ENCODE data around the gene ACBD7.

Gene ACBD7

DNA sequence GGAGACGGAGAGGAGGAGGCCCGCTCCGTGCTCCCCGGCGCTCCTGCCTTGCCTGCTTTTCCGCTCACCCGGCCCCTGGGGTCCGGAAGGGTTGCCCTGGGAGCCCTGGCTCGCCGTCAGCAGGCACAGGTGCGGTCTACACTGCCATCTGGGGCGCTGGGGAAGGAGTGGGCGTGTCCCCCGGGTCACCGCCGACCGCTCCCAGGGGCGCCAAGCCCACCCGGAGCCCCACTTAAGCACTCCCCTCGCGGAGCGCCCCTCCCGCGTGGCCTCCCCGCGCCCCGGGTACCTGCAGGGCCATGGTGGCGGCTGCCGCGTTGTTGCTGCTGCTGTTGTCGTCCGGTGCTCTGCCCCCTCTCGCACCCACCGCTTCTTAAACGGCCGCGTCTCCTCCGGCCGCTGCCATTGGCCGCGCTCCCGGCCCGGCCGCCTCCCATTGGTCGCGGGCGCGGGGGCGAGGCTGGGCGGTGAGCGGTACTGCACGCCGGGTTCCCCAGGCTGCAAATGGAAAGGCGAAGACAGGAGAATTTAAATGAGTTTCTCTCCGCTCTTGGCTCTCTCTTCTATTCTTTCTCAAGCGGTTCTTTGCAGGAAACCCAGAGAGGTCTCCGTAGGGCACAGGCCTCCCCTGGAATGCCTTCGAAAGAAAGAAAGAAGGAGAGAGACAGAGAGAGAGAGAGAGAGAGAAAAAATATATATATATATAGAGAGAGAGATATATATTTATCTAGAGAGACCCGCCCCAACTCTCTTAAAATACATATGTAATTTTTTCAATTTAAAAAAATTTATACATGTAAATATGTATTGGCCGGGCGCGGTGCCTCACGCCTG, at the start of gene ACBD7:
TSS of gene ACBD7 (minus strand) at position 349 of the 834 bp plus-strand sequence. CDS start at position 301, 48 bp downstream.
- DNase-seq, result peak; percentile 81

DNA sequence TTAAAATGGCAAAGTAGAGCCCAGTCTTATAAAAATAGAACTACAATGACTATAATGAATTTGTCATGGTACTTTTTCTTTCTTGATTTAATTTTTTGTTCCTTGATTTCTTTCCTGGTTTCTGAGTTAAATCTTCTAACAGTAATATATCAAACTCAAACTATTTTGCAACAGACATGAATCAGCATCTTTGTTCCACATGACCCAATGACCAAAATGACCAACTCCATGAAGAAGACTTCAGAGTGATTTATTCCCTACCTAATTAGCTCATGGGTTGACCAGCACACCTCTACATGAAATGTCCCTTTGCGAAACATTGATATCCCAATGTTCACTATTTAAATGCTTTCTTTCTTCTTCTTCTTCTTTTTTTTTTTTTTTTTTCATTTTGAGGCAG, 49.1 kb upstream of the ACBD7 start:
- DNase-seq, result no peak

DNA sequence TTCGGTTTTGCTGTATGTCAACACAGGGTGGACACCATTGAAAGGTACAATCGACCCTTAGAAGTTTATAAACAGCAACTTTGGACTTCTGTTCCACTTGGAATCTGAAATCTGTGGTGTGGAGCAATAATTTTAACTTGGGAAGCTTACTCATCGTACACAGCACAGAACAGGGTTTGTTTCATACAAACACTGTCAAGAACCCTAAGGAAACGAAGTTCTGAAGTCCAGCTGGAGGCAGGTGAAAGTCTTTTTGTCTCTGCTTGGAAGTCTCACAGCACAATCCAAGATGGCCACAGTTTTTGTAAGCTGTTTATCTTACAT, 48.4 kb upstream of the ACBD7 start:
- DNase-seq, result no peak

DNA sequence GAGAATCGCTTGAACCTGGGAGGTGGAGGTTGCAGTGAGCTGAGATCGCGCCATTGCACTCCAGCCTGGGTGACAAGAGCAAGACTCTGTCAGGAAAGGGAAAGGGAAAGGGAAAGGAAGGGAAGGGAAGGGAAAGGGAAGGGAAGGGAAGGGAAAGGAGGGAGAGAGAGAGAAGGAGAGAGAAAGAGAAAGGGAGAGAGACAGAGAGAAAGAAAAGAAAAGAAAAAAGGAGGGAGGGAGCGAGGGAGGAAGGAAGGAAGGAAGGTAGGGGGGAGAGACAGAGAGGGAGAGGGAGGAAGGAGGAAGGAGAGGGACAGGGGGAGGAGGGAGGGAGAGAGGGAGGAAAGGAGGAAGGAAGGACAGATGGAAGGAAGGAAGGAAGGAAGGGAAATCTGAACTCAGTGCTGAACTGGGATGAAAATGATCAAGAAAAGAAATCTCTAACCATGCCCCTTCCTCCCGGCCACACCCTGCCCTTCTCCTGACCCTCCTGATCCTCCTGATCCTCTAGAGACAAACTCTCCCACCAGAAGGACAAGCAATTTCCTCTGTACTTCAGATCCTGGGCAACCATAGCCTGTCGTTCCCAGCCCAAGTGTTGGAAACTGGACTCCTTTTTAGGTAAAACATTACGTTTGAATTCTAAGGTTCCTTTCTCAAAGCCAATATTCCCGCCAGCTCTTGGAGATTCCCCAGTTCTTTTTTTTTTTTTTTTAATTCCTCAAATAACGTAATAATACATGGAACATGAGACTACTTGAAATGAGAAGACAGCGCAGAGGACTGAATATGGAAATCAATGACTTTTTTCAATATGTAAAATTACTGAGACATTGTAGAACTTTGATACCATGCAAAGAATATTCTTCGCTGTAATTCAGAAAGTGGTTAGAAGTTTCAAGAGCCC, 47.8 kb upstream of the ACBD7 start:
- no peak for DNase-seq

DNA sequence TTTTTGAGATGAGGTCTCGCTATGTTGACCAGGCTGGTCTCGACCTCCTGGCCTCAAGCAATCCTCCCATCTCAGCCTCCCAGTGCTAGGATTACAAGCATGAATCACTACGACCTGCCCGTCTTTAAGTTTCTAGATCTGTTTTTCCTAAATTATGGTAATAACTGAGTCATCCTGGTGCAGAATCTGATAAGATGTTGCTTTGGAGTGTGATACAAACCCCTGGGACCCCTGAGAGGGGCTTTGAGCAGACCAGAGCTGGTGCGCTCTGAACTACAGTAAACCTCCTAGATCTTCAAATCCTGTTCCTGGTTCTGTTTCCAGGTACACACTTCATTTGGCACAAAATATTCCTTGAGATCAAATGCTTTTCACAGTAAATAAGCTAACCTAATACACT, 42.8 kb upstream of the ACBD7 start:
- no peak for DNase-seq

DNA sequence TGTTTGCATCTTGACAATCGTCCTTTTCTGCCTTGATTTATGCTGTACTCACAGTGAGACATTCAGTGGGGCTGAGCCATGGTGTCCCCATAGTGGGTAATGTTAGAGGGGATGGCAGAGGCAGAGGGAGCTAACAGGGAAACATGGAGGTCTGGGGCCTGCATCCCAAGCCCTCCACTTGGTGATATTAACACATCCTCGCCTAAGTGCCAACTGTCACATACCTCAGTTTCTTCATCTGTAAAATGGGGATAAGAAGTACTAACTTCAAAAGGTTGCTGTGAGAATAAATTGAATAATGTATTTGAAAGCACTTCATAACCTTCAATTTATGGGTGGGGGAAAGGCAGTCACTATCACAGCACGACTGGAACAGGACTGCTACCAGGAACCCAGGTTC, 36.3 kb upstream of the ACBD7 start:
- no peak for DNase-seq

DNA sequence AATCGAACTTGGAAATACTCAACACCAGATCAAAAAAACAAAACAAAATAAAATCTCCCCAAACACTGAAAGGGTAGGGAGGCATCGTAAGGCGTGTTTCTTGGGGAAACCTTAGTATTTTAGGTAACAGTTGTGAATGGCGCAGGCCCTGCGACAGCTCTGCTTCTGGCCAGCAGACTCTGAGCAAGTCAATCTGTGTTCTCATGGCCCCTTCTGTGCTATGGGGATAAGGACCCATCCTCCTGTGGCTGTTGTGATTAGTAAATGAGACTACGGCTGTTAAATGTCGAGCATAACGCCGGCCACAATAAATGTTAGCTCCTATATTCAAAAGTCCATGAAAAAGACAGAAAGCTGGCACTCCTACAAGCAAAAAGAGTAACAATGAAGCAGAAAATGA, 35.6 kb upstream of the ACBD7 start:
- DNase-seq, result no peak

DNA sequence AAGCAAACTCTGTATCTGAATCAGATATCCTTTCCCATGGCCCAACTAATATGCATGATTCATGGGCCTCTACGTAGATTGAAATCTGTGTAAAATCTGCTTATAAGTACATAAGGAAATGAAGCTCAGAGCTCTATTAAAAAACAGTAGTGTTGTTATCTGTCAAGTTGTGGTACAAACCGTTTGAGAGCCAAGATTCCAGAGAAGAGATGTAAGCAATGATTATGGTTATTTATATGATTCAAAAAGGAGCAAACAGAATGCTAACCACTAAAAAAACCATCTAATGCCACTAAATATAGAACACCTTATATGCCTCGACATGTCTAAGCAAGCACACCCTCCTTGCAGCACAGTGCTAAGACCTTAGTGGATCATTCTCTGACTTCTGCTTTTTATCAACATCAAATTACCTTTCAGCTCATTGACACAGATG, 35.2 kb upstream of the ACBD7 start:
- DNase-seq, result no peak

DNA sequence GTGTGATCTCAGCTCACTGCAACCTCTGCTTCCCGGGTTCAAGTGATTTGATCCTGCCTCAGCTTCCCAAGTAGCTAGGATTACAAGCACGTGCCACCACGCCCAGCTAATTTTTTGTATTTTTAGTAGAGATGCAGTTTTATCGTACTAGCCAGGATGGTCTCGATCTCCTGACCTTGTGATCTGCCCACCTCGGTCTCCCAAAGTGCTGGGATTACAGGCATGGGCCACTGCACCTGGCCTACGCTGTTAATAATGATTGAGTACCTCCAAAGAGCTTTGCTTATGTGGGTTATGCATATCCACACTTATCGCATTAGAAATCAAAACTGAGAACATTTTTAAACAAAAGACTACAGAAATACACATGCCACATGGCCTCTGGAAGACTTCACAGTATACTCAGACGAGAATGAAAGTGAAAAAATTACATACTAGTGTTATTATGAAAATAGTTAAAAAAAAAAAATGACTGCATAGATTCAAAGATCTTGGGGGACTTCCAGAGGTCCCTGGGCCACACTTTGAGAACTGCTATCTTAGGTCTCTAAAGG, 34.0 kb upstream of the ACBD7 start:
- DNase-seq, result no peak

DNA sequence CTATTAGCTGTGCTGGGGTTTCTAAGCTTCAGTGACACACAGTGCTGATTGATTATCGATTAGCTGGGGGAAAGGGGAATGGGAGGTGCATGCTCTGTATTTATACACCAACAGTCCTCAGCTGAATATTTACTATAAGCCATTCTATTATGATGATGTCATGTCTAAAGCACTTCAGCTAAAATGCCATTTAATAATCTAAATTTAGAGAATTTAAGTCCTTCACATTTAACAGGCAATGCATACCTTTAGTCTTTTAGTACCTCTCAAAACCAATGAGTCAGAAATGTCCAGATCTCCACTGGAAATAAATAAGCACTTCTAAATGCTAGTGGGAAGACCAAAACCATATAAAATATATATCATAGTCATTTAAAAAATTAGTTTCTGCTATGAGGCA, 33.1 kb upstream of the ACBD7 start:
- no peak for DNase-seq

DNA sequence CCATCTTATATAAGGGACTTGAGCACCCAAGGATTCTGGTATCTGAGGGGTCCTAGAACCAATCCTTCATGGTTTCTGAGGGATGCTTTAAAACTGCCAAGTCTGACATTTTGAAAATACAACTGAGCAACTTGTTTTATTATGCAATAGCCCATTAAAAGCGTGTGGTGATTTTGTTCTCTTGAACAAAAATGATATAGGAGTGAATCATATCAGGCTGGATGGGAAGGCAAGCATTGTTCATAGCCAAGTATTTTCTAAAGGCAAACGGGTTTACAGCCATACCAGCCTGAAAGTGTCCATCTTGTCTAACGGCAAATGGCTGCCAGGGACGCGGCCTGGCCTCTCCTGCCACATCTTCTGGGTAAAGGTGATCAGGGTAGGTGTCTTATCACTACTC, 31.9 kb upstream of the ACBD7 start:
- DNase-seq, result no peak

DNA sequence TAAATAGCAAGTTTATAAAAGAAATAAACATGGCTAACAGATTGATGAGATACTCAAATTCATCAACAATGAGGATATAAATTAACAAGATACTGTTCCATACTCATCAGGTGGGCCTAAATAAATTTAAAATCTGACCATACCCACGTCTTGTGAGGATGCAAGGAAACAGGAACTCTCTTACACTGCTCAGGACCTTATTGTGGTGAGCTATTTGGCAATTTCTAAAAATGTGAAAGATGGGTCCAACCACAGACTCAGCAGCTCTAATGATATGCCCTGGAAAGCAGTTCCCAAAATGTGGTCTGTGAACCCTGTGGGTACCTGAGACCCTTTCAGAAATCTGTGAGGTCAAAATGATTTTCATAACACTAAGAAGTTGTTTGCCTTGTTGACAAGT, 30.0 kb upstream of the ACBD7 start:
- no peak for DNase-seq

DNA sequence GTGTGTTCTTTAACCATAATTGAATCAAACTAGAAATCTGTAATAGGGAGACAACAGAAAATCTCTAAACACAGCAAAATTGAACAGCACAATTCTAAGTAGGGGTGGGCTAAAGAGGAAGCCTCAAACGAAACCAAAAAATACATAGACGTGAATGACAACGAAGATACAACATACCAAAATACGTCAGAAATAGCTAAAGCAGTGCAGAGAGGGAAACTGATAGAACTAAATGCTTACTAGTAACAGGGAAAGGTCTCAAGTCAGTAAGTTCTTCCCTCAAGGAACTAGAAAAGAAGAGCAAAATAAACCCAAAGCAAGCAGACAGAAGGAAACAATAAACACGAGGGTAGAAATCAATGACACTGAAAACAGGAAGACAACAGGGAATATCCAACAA, 27.6 kb upstream of the ACBD7 start:
- DNase-seq, result no peak

DNA sequence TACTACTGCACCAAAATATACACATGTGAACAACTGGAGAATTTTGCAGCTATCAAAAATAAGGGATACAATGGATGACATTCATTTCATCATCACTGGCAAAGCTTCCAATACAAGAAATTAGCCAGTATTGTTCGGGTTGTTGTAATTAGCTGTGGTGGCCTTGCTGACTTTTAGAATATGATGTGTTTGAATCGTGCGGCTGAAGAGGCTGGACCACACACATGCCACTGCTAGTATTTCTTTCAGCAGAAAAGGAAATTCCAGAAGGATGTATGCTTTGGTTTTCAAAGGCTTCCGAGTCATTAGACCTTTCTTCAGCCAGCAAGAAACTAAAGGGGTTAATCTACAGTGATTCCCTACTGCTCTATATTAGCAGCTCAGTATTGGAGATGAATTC, 25.2 kb upstream of the ACBD7 start:
- DNase-seq, result no peak

DNA sequence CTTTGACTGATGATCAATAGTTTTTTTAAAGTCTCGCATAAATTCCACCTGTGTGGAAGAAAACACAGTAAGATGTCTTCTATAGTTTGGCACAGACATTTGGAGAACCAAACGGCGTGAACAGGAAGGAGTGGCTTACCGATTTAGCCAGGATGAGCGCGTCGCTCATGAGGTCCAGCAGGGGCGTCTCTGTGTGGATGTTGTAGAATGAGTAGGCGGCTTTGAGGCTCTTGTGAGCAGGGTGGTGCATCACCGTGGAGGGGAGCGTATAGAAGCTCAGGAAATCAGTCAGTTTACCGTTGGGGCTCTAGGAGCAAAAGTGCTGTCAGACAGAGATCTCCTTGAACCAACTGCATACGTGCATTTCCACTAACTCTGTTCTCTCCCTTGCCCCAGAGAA, 24.1 kb upstream of the ACBD7 start:
- DNase-seq, result no peak

DNA sequence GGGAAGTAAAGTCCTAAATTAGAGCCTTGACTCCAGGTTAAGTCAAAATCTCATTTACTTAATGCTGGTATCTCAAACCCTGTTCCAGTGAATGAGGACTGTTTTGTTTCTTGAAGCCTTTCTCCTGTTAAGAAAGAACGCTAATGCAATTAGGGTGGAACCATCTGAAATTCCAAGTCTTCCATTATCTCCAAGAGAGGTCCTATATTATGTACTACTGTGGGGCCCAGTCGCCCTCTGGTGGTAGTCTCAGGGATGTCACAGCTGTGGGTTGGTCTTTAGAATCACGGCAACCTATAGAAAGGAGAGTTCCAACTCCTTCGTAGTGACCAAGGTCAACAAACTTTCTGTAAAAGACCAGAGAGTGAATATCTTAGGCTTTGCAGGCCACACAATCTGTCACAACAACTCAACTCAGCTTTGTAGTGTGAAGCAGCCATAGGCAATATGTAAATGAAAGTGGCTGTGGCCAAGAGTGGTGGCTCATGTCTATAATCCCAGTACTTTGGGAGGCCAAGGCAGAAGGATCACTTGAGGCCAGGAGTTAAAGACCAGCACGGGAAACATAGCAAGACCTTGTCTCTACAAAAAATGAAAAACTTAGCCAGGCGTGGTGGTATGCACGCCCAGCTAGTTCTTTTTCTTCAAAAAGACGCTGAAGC, 17.9 kb upstream of the ACBD7 start:
- DNase-seq, result peak; percentile 77

DNA sequence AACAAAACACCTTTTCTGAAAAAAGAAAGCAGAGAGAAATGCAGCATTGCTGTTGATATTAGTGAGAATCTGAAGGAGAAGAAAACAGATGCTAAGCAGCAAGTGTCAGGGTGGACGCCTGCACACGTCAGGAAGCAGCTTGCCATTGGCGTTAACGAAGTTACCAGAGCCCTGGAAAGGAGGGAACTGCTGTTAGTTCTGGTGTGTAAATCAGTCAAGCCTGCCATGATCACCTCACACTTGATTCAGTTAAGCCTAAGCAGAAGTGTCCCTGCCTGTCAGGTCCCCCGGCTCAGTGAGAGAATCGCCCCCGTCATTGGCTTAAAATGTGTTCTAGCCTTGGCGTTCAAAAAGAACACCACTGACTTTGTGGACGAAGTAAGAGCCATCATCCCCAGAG, 14.9 kb upstream of the ACBD7 start:
- DNase-seq, result no peak

DNA sequence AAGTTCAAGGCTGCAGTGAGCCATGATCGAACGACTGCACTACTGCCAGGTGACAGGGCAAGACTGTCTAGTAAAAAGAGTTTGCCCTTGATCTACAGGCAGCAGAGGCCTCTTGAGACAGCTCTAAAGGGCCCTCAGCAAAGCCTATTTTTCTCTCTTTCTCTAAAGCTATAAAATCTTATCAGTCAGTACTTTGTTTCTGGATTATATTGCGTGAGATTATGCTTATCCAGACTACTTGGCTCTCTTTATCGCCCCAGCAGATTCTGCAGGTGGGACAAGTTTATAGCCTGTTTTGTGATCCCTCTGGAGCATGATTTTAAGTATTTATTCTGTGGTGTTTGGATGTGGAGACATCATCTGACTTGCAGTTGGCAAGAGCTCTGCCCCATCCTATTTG, 11.3 kb upstream of the ACBD7 start:
- no peak for DNase-seq

DNA sequence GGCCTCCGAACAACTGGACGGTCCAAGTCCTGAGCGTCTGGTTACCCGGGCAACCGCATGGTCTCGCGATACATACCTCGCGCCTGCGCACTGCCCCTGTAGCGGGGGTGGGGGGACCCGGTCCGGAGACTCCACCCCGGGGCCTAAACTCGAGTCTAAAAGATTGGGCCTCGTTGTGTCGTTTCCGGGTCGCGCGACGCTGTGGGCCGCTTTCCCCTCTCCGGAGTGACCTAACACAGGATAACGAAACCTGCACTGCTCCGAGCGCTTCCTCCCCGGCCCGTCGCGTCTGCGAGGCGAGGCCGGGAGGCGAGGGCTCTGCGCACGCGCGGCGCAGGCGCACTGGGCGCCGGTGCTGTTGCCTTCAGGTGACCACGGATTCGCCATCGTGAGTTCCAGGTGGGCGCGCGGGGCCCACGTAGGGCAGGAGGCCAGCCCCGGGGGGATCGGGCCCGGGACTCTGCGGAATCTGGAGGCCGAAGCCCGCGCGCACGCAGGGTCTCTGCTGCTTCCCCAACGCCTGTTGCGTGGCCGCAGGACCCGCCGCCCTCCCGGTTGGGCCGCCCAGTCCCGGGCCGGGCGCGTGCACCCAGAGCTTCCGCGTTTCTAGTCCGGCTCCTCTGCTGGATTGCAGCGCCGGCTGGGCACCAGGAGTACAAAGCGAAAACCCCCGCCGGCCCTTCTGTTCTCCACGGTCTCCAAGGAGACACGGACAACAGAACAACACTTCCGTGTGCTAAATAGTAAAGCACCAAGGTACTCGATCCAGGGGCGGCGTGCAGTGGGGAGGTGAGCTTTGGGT, 8.6 kb upstream of the ACBD7 start, which contains the start of gene RPP38:
TSS of gene RPP38 (plus strand) at position 345 of the 802 bp plus-strand sequence. CDS start 5,960 bp downstream, outside the sequence.
- peak; percentile 93 for DNase-seq

DNA sequence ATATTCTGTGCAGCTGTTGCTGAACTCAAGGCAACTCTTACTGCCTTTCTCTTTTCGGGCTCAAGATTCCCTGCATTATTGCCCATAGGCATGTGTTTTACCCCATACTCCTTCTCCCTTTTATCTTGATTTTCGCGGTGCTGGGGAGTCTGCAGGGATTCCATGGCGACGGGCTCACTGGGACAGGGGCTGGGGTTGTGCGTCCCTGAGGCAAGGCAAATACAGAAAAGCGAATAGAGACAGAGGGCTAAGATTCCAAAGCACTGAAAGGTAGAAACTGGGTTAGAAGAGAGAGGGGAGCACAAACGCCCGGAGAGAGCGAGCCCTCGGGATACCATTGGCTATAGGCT, 8.1 kb upstream of the ACBD7 start:
- DNase-seq, result no peak

DNA sequence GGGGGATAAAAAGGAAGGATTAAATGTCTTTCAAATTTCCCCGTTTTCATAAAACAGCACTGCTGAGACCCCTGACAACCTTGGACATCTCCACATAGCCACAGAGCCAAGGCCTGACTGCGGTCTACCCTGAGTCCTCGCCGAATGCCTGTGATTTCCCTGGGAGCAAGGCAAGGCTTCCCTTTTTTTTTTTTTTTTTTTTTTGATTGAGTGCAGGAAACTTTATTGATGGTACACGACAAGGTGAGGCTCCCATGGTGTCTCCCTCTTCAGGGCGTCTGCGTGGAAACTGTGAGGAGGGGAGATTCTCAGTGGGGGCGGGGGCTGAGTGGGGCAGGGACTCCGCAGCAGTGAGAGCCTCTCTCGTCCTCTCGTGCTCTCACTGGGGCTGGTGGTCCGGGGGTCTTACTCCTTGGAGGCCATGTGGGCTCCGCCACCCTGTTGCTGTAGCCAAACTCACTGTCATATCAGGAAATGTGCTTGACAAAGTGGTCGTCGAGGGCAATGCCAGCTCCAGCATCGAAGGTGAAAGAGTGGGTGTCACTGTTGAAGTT, 4.4 kb upstream of the ACBD7 start:
- DNase-seq, result no peak

DNA sequence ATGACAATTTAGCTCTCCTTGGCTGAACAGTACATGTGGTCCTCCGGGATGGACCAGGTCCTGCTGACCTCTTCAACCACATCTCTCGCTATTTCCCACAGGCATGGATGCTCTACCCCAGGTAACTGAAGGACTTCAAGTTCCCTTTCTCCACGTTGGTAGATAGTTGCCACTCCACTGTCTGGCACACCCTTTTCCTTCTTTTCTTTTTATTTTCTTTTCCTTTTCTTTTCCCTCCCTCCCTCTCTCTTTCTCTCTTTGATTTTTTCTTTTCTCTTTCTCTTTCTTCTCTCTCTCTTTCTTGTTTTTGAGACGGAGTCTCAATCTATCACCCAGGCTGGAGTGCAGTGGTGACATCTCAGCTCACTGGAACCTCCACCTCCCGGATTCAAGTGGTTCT, 2.8 kb upstream of the ACBD7 start:
- DNase-seq, result no peak
